HPDE6-E6E7 (cell line): Measurements from ENCODE around the gene ITGA7.

Experiments used
- DNase-seq: peaks from one replicate; pipeline ENCODE4 v3.0.0; 2011; ENCODE audit warnings: missing footprints; ENCODE audit errors: extremely low spot score

ITGA7 gene

DNA sequence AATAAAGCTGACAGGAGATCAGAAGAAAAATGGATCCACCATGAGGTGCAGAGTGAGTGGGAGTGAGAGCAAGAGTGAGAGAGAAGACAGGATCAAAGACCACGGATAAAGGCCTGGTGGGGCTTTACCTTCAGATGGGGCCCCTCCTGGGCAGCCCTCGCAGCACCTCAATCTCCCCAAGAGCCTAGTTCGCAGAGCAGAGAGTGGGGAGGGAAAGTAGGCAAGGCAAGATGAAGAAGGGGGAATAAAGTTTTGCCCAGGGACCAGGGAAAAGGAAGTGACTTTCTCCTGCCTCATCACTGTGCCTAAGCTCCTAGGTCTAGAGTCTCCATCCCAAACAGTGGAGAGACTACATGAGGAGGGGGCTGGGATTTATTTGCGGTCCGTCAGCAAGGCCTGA is 60.7 kb downstream of the ITGA7 start:
- DNase-seq, result no peak

DNA sequence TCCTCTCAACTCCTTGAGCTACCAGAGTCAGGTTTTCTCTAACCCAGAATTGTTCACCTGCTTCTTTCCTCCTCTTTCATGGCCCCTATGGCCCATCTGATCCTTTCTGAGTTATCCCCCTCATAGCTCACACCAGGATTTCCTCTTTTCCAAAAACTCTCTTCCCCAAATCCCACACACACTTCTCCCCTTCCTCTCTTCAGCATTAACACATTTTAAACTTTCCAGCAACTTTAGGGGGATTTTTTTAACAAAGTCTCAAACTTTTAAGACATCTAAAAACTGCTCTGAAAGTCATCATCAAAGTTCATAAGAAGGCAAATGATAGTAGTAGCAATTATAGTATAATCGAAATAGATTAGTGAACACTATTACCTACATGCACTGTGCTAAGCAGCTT is 63.1 kb downstream of the ITGA7 start:
- no peak for DNase-seq

GRCh38 chr12:55642669-55643068 is 65.0 kb downstream of the ITGA7 start:
- DNase-seq, result no peak

GRCh38 chr12:55642267-55642666 is 65.4 kb downstream of the ITGA7 start:
- DNase-seq, result no peak

- no peak for DNase-seq
Observed at GRCh38 chr12:55641595-55641994, 66.1 kb downstream of the ITGA7 start.

GRCh38 chr12:55637467-55637866 is 70.2 kb downstream of the ITGA7 start:
- no peak for DNase-seq

- no peak for DNase-seq
Observed at GRCh38 chr12:55636853-55637252, 70.9 kb downstream of the ITGA7 start, which contains the start of gene OR10P1. Gene OR10P1, plus strand, starts transcription at chr12:55636892. Its CDS starts 0 bp downstream, at chr12:55636892.

- DNase-seq, result no peak
Observed at GRCh38 chr12:55636116-55636655, 71.5 kb downstream of the ITGA7 start.
